Measurements from ENCODE around the gene C16orf74. TPM values are rescaled to one million over a fixed set of nuclear protein-coding genes. Genes with fewer than 3 reads are reported as not detected.

C16orf74 gene
- total and polyA plus RNA-seq, 2 of the 8 experiments (the other 6 are each of a cell fraction or from before 2014, with no cell fraction given), result 7.3 to 9.3 TPM

- Histone ChIP-seq H2BK120ac (replicated peaks; ENCODE audit: low read depth, low read length) (no peak overlapping the region), H3K4ac (replicated peaks; ENCODE audit: insufficient read length, low read depth, low read length) (no peak overlapping the region), H3K9ac (replicated peaks in 1 of 4; ENCODE audit: extremely low read depth in 1 of 4, low read depth in 3 of 4, low read length in 3 of 4) (no peak overlapping the region), H2BK5ac (ENCODE audit: low read depth, low read length) (no peak overlapping the region), H4K20me1 (replicated peaks in 1 of 2; ENCODE audit: control insufficient read depth in 1 of 2, insufficient read depth in 2 of 2, low read length in 2 of 2) (peaks cover 3 to 18% of the 10 kb centered on the region in 2 experiments), H2BK12ac (ENCODE audit: low read depth, low read length) (no peak overlapping the region), H3K79me1 (ENCODE audit: low read depth, low read length) (peaks cover 9% of the 10 kb centered on the region; the same call in 1 of the 2 replicates), H3K4me3 (ENCODE audit: extremely low read depth in 1 of 4, insufficient read depth in 2 of 4, low read depth in 3 of 4, low read length in 4 of 4) (no peak overlapping the region), H2AFZ (ENCODE audit: low read length) (no peak overlapping the region), H3K27me3 (replicated peaks in 1 of 4; ENCODE audit: control insufficient read depth in 3 of 4, extremely low read depth in 1 of 4, insufficient read depth in 3 of 4, low read length in 3 of 4) (no peaks in the 10 kb centered on the region), H3K4me2 (ENCODE audit: insufficient read depth in 1 of 2, low read depth in 2 of 2, low read length in 2 of 2) (no peak overlapping the region), H3K14ac (ENCODE audit: insufficient read length) (no peak overlapping the region), H3K18ac (ENCODE audit: extremely low read depth, low read length) (no peak overlapping the region), H4K91ac (replicated peaks; ENCODE audit: insufficient read length, low read length) (no peak overlapping the region), H3K23me2 (ENCODE audit: low read depth, low read length) (no peaks in the 10 kb centered on the region), H2BK20ac (ENCODE audit: low read length) (no peak overlapping the region), H3K36me3 (ENCODE audit: control insufficient read depth in 2 of 4, insufficient read depth in 4 of 4, low read length in 3 of 4) (peaks cover 26 to 50% (median 36%) of the 10 kb centered on the region in 4 experiments), H4K5ac (ENCODE audit: insufficient read length, low read depth, low read length) (no peak overlapping the region), H2BK15ac (ENCODE audit: low read length) (no peak overlapping the region), H3K9me3 (ENCODE audit: insufficient read depth in 2 of 2, low read depth in 1 of 2, low read length in 1 of 2) (no peaks in the 10 kb centered on the region), H3K79me2 (ENCODE audit: control insufficient read depth in 1 of 2, insufficient read depth in 2 of 2, low read length in 2 of 2) (peaks cover 0 to 22% of the 10 kb centered on the region in 2 experiments; a peak in 2 of 4 replicates), H2AK5ac (ENCODE audit: low read depth, low read length) (no peak overlapping the region), H4K8ac (ENCODE audit: extremely low read depth, insufficient read depth, low read length) (no peak overlapping the region), H3K4me1 (replicated peaks in 1 of 4; ENCODE audit: control insufficient read depth in 3 of 4, insufficient read depth in 4 of 4, low read length in 3 of 4) (no peaks in the 10 kb centered on the region), H3K27ac (ENCODE audit: low read depth, low read length) (no peak overlapping the region), H3K56ac (replicated peaks; ENCODE audit: insufficient read length, low read depth, low read length) (no peak overlapping the region), H3K23ac (ENCODE audit: insufficient read length) (no peak overlapping the region)
- ChIA-PET POLR2A (ENCODE audit: partially characterized antibody) (interaction anchor here (1.4 to 9.5 kb wide), 2 partner anchors 6 to 9 kb away, joined by 4 to 77 read pairs; no protein-coding TSS in a partner anchor), CTCF (ENCODE audit: partially characterized antibody) (interaction anchor here (1.2 to 37.0 kb wide), 4 partner anchors 9 to 37 kb away, joined by 4 to 620 read pairs (median 126); no protein-coding TSS in a partner anchor)
- WGBS, 2 experiments (ENCODE audit: extremely low coverage in 1 of 2, insufficient coverage in 1 of 2, insufficient read length in 1 of 2, insufficient replicate concordance in 2 of 2, low coverage in 1 of 2, low lambda C conversion rate in 2 of 2, missing lambda C conversion rate in 1 of 2), result 94% methylated on average over 8 of the region's 8 CpGs; no CpG with 5 or more reads in 1 of the 2 experiments
- no peak for FAIRE-seq
- no peak for DNase-seq (ENCODE audit: low read depth in 1 of 2, low spot score in 2 of 2)
Observed at GRCh38 chr16:85681255-85681654, 69.6 kb downstream of the C16orf74 start.
